ENCODE measurements around the gene SLC35F1. TPM values are rescaled to one million over a fixed set of nuclear protein-coding genes. Genes with fewer than 3 reads are reported as not detected.

The SLC35F1 gene
- total and polyA plus RNA-seq, 10 of the 15 experiments (the other 5 are each of a cell fraction or from before 2014, with no cell fraction given): 0.01 TPM; not detected in 9

DNA sequence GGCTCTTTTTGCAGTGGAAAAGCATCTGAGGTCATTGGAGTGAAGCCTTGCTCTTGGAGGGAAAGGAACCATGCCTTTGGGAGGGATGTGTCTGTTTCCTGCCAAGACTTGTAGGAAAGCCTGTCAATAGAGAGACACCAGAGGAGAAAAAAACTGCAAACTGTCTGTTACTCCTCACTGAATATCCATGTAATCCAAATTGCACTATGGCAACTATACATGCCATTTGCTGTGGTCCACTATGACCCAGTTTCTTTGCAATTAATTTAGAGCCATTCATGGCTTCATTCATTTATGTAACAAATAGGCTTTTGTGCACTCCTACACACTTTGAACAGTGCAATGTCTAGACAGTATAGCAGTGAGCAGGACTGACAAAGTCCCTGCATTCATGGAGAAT, 296.5 kb downstream of the SLC35F1 start:
- TF ChIP-seq PML (IDR thresholded peaks at IDR 0.05; ENCODE audit: low read length): no peak
- TF ChIP-seq STAT1 (conservative IDR thresholded peaks at IDR 0.05): no peak
- TF ChIP-seq EGR1 (IDR thresholded peaks at IDR 0.05; ENCODE audit: borderline replicate concordance in 1 of 2, low read depth in 2 of 2, low read length in 2 of 2): no peak
- TF ChIP-seq ATF2 (IDR thresholded peaks at IDR 0.05; ENCODE audit: low read length): no peak
- no peak for TF ChIP-seq TBL1XR1 (IDR thresholded peaks at IDR 0.05; ENCODE audit: low read depth, low read length)
- no peak for TF ChIP-seq STAT3 (IDR thresholded peaks at IDR 0.05; ENCODE audit: low read depth, low read length)
- TF ChIP-seq SMAD5 (IDR thresholded peaks at IDR 0.05; ENCODE audit: low read depth): no peak
- TF ChIP-seq ZNF217 (IDR thresholded peaks at IDR 0.05): no peak
- no peak for TF ChIP-seq RUNX3 (IDR thresholded peaks at IDR 0.05; ENCODE audit: low read length)
- TF ChIP-seq ESRRA (IDR thresholded peaks at IDR 0.05; ENCODE audit: low read length): no peak
- TF ChIP-seq CBX3 (IDR thresholded peaks at IDR 0.05; ENCODE audit: borderline replicate concordance, low read depth): no peak
- TF ChIP-seq SUPT20H (IDR thresholded peaks at IDR 0.05; ENCODE audit: borderline replicate concordance, control insufficient read depth, low read depth, low read length): no peak
- TF ChIP-seq ZZZ3 (IDR thresholded peaks at IDR 0.05; ENCODE audit: control insufficient read depth, insufficient read length, low read depth): no peak
- no peak for TF ChIP-seq NR2C2 (IDR thresholded peaks at IDR 0.05; ENCODE audit: borderline replicate concordance, control insufficient read depth, insufficient read length, low read depth)
- no peak for TF ChIP-seq EP300 (IDR thresholded peaks at IDR 0.05; ENCODE audit: borderline replicate concordance in 1 of 2, control insufficient read depth in 1 of 2, low read depth in 2 of 2, low read length in 2 of 2)
- TF ChIP-seq EZH2 (IDR thresholded peaks at IDR 0.05; ENCODE audit: borderline replicate concordance, control insufficient read depth, low read depth, low read length): no peak
- TF ChIP-seq SPI1 (IDR thresholded peaks at IDR 0.05; ENCODE audit: borderline replicate concordance, insufficient read depth, low read depth, low read length): no peak
- no peak for FAIRE-seq
- no peak overlapping the region for H3K27ac ChIP-seq (ENCODE audit: control insufficient read depth, insufficient read depth)
- H3K9ac ChIP-seq (ENCODE audit: control insufficient read depth, insufficient read depth, low read length): no peak overlapping the region
- no peaks in the 10 kb centered on the region for H3K4me1 ChIP-seq (ENCODE audit: control insufficient read depth, insufficient read depth, low read length)
- DNase-seq (ENCODE audit: low read depth, low spot score): no peak
- H4K20me1 ChIP-seq (ENCODE audit: control insufficient read depth, insufficient read depth): no peaks in the 10 kb centered on the region
- no peak overlapping the region for H3K4me2 ChIP-seq (ENCODE audit: control insufficient read depth, insufficient read depth)
- H3K4me3 ChIP-seq: no peak overlapping the region
- no peaks in the 10 kb centered on the region; a peak in 1 of 4 replicates for H3K27me3 ChIP-seq (replicated peaks in 1 of 2; ENCODE audit: control insufficient read depth in 2 of 2, insufficient read depth in 2 of 2, low read length in 1 of 2)
- no peaks in the 10 kb centered on the region for H3K79me2 ChIP-seq (ENCODE audit: control insufficient read depth, insufficient read depth, low read length)
- ChIA-PET RAD21 (ENCODE audit: unreplicated experiment) (no interaction called here), CTCF (no interaction called here), POLR2A (no interaction called here), SMC1A (ENCODE audit: uncharacterized antibody, unreplicated experiment) (no interaction called here)
- no TSS peak for BruUV-seq (replicated peaks)
- no peak for ATAC-seq
- no peak overlapping the region for H2AFZ ChIP-seq (ENCODE audit: control insufficient read depth, low read depth, low read length)
- no peaks in the 10 kb centered on the region for H3K36me3 ChIP-seq (ENCODE audit: control insufficient read depth in 2 of 2, insufficient read depth in 2 of 2, low read length in 1 of 2)
- H3K9me3 ChIP-seq (replicated peaks; ENCODE audit: control insufficient read depth, insufficient read depth, low read length): no peaks in the 10 kb centered on the region
- in situ Hi-C loops (cut with MboI) (no loop called here), intact Hi-C loops (cut with micrococcal nuclease; ENCODE audit: unreplicated experiment) (no loop called here)
